GM19324 (cell line): ENCODE results near the gene CDKN3.
"Not testable (repeated sequence)": the region's sequence is repeated elsewhere in the genome, so short reads cannot be mapped to it uniquely, and the experiment has no call there.

ENCODE experiments used
- ATAC-seq: cut with Tn5 transposase; IDR thresholded peaks from one replicate; pipeline ENCODE4 v1.9.1; 2021; ENCODE audit warnings: mild to moderate bottlenecking, moderate library complexity; ENCODE audit not compliant: unreplicated experiment, low FRiP score

Gene CDKN3

DNA sequence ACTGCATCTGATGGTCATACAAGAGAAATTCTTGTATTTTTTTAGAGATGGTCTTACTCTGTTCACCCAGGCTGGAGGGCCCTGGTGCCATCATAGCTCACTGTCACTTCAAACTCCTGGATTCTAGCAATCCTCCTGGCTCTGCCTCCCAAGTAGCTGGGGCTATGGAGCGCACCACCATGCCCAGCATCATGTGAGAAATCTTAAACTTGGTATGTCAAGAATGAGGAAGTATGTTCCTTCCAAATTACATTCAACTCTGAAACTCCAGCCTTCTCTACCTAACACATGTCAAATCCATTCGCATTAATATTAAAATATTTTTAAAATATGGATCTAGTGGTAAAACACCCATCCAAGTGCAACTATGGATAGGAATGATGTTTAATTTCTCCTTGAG lies 27.5 kb upstream of the CDKN3 start:
- no peak for ATAC-seq

DNA sequence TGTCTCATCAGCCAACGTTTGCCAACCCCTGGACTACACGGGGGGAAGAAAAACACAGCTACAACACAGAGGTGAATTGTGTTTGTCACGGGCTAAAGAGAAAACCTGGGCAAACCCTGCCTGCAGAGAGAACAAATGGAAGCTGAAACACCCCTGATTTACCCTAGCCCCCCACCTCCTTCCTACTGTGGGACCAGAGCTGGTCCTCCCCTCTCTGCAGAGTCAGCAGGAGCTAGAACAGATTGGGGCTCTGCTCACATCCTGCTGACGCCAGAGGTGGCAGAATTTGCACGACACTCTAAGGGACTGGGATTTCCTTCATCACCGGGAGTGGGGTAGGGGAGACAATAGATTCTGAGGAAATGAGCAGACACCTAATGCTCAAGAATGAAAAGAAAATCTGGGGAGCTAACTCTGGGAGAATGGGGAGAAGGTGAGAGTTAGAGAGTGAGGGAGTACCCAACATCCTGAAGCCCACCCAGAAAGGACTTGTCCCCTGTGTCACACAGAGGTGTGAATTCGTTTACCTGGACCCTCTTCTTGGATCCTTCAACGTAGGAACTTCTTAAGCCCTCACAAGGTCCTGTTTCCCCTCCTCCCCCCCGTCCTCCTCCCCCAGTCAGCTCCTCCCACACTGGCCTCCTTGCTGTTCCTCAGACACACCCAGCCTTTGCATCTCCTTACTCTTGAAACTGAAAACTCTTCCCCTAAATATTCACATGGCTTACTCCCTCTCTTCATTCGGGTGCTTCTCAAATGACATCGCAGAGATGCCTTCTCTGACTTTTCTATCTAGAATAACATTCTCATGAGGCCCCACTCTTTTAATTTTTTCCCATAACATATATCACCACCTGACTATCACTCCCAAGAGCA lies 26.2 kb upstream of the CDKN3 start:
- ATAC-seq: no peak

DNA sequence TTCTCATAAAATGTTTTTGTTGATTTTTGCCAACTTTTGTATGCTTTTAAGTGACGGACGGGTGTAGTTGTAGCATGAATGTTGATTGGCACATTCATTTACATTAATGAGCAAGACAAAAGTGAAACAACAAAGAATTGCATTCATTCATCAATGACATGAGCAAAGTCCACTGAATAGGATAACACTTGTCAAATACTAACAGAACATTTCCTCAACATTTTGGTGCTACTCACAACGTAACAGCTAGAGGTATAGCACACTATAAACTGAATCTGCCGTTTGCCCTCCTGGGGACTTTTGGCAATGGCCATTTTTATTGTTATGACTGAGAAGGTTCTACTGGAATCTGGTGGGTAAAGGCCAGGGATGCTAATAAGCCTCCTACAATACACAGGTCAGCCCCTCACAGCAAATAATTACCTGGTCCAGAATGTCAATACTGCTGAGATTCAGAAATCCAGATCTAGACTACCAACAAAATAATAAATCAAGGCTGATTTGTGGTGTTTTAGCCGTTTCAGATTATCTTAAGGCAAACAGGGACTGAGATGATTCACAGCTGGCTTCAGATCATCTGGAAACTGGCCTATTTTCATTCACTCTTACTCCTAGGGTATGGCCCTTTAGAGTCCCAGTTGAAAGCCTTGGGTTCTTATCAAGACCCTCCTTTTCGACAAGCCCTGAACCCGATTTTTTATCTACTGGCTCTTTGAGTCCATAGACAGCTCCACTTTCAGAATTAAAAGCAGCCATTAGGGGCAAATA lies 22.5 kb upstream of the CDKN3 start:
- no peak for ATAC-seq

DNA sequence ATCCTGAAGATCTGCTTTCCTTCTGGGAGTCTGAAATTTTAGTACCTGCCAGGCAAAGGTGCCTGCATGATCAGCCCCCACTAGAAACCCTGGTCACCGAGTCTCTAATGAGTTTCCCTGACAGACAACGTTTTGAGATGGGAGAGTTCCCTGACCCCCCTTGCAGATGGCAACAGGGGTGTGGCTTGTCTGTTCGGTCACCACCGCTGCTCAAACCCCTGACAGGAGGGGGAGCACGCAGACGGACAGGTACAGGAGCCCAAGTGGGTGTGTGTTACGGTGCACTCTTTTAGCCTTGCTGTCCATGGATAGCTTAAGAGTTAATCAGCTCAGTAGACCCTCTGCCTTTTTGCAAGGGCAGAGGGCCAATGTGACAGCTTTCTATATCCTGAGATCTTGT lies 19.3 kb upstream of the CDKN3 start:
- no peak for ATAC-seq

DNA sequence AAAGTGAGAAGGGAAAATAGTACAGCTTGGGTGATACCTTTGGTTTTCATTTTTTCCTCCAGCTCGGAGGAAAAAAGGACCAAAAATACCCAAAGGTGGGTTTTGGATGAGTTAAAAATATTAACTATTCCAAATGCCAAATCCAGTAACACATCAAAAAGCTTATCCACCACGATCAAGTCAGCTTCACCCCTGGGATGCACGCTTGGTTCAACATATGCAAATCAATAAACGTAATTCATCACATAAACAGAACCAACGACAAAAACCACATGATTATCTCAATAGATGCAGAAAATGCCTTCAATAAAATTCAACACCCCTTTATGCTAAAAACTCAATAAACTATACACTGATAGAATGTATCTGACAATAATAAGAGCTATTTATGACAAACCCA lies 17.9 kb upstream of the CDKN3 start:
- not testable (repeated sequence) for ATAC-seq

DNA sequence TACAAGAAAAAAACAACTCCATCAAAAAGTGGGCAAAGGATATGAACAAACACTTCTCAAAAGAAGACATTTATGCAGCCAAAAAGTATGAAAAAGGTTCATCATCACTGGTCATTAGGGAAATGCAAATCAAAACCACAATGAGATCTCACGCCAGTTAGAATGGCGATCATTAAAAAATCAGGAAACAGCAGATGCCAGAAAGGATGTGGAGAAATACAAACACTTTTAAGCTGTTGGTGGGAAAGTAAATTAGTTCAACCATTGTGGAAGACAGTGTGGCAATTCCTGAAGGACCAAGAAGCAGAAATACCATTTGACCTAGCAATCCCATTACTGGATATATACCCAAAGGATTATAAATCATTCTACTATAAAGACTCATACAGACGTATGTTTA lies 16.2 kb upstream of the CDKN3 start:
- not testable (repeated sequence) for ATAC-seq

DNA sequence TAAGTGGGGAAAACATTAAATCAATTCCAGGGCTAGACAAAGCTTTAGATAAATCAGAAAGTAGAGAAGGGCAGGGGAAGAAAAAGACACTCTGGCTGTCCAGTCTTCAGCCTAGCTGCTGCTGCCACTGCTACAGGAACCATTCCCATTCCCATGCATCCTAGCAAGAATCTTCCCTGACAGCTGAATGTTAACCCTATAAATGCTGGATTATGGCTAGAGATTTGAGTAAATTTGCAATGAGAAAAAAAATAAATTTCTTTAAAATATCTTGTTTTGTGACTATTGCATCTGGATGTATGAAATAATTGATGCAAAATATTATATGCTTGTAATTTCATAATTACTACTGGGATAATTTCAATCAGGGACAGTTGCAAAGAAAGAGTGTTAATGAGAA lies 15.0 kb upstream of the CDKN3 start:
- no peak for ATAC-seq

DNA sequence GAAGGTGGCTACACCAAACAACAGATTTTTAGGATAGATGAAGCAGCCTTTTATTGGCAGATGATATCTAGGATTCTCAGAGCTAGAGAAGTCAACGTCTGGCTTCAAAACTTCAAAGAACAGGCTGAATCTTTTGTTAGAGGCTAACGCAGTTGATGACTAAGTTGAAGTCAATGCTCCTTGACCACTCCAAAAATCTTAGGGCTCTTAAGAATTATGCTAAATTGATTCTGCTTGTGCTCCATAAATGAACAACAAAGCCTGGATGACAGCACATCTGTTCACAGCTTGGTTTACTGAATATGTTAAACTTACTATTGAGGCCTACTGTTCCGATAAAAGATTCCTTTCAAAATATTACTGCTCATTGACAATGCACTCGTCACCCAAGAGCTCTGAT lies 13.0 kb upstream of the CDKN3 start:
- ATAC-seq: no peak

DNA sequence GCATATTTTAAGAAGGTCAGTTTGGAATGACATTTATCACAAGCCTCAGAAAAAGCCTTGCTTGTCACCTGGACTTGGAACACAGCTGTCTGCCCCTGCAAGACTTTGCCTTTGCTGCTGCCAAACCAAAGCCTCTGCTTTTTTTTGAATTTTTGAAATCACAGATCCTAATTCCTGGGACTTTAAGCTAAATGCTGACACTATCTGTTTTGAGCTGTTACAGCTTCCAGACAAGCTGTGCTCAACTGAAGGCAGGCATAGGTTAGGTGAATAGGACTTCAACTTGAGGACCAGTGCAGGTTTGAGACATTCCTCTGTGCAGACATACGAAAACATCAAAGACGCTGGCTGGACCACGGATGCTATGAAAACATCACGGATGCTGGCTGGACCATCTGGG lies 11.3 kb upstream of the CDKN3 start:
- no peak for ATAC-seq

DNA sequence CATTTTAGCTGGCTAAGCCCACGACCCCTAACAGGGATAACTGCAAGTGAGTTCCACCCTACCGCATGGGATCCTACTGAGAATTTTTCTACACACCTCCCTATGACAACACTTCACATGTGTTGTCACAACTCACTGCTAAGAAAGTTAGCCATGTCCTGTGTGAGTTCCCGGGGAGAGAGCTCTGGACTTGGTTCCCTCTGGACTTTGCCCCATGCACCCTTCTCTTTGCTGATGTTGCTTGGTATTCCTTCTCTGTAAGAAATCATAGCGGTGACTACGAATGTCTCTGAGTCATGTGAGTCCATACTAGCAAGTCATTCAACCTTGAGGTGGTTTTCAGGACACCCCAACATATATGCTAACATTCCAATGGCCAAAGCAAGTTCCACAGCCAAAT lies 9.5 kb upstream of the CDKN3 start:
- no peak for ATAC-seq

DNA sequence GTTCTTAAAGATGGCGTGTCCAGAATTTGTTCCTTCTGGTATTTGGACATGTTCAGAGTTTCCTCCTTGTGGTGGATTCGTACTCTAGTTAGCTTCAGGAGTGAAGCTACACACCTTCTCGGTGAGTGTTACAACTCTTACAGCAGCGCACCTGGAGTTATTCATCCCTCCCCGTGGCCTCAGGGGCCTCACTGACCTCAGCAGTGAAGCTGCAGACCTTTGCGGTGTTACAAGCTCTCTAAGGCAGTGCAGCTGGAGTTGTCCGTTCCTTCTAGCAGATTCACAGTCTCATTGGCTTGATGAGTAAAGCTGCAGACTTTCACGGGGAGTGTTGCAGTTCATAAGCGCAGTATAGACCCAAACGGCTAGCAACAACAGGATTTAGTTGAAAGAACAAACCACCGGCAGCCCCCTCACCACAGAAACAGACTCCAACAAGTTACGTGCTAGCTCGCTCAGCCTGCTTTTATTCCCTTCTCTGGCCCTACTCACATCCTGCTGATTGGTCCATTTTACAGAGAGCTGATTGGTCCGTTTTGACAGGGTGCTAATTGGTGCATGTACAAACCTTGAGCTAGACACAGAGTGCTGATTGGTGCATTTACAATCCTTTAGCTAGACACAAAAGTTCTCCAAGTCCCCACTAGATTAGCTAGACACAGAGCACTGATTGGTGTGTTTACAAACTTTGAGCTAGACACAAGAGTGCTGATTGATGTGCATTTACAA lies 4.5 kb upstream of the CDKN3 start:
- ATAC-seq: no peak

DNA sequence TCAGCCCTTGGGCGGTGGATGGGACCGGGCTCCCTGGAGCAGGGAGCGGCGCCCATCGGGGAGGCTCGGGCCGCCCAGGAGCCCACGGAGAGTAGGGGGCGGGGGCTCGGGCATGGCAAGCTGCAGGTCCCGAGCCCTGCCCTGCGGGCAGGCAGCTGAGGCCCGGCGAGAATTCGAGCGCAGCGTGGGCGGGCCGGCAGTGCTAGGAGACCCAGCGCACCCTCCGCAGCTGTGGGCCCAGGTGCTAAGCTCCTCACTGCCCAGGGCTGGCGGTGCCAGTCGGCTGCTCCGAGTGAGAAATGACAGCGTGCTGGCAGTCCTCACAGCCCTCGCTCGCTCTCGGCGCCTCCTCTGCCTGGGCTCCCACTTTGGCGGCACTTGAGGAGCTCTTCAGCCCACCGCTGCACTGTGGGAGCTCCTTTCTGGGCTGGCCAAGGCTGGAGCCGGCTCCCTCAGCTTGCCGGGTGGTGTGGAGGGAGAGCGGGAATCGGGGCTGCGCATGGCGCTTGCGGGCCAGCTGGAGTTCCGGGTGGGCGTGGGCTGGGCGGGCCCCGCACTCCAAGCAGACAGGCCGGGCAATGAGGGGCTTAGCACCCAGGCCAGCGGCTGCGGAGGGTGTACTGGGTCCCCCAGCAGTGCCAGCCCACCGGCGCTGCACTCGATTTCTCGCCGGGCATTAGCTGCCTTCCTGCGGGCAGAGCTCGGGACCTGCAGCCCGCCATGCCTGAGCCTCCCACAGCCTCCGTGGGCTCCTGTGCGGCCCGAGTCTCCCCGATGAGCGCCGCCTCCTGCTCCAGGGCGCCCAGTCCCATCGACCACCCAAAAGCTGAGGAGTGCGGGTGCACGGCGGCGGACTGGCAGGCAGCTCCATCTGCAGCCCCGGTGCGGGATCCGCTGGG lies 3.6 kb upstream of the CDKN3 start:
- not testable (repeated sequence) for ATAC-seq

DNA sequence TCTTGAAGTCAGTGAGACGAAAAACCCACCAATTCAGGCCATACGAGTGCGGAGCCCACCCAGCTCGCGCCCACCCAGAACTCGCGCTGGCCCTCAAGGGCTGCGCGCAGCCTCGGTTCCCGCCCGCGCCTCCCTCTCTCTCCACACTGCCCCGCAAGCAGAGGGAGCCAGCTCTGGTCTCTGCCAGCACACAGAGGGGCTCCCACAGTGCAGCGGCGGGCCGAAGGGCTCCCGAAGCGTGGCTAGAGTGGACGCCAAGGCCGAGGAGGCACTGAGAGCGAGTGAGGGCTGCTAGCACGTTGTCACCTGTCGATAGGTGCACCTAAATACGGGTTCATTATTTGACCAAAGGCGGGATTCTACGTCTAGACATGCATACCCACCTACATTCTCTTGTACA lies 2.2 kb upstream of the CDKN3 start:
- ATAC-seq: no peak

DNA sequence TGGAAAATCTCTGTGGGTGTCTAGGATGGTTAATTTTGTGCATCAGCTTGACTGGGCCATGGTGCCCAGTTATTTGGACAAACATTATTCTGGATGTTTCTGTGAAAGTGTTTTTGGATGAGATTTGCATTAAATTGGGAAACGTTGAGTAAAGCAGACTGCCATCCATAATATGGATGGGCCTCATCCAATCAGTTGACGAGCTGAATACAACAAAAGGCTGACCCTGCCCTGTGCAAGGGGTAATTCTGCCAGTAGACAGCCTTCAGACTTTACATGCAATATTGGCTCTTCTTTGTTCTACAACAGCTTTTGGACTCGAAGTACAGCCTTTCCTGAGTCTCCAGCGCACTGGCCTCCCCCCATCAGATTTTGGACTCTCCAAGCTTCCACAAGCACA lies 1.5 kb upstream of the CDKN3 start:
- no peak for ATAC-seq

DNA sequence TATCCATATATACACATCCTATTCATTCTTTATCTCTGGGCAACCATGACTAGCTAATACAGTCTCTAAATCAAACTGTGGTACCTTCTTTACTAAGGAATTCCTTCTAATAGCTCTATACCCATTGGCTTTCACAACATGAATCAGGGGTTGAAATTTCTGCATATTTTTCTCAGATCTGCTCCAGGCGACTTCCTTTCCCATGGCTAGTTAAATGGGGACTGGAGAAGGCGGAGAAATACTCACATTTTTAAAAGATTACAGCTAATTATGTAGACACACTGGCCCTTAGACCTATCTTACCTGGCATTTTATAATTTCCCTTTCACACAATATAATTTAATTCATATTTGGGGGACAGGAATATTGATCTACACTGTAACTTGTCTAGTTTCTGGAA lies 1.1 kb upstream of the CDKN3 start:
- no peak for ATAC-seq

DNA sequence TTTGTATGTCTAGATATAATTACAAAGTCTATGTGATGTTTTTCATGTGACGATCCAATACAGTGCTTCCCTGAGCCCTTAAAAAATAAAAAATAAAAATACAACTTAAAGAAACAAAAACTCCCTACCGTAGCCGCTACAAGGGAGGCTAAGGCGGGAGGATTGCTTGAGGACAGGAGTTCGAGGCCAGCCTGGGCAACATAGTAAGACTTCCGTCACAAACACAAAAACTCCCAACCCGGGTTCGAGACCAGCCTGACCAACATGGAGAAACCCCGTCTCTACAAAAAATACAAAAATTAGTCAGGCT lies 669 bp upstream of the CDKN3 start:
- no peak for ATAC-seq

DNA sequence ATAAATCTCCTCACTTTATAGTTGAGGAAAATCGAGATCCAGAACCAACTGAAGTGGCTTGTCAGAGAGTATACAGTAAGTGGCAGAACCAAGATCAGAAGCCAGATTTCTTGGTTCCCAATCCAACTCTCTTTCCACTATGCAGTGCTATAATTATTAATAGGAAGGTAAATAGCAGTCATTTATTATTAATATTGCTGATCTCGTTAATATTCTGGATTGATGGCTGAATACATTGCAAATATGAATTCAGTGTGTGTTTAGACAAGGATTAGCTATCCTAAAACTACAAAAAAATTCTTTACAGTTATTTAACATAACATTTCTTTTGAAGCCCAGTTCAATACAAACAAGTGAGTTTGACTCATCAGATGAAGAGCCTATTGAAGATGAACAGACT lies 2.8 kb downstream of the CDKN3 start:
- no peak for ATAC-seq

DNA sequence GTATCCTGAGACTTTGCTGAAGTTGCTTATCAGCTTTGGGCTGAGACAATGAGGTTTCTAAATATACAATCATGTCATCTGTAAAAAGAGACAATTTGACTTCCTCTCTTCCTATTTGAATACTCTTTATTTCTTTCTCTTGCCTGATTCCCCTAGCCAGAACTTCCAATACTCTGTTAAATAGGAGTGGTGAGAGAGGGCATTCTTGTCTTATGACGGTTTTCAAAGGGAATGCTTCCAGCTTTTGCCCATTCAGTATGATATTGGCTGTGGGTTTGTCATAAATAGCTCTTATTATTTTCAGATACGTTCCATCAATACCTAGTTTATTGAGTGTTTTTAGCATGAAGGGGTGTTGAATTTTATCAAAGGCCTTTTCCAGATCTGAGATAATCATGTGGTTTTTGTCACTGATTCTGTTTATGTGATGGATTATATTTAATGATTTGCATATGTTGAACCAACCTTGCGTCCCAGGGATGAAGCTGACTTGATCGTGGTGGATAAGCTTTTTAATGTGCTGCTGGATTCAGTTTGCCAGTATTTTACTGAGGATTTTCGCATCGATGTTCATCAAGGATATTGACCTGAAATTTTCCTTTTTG lies 6.7 kb downstream of the CDKN3 start:
- ATAC-seq: not testable (repeated sequence)

DNA sequence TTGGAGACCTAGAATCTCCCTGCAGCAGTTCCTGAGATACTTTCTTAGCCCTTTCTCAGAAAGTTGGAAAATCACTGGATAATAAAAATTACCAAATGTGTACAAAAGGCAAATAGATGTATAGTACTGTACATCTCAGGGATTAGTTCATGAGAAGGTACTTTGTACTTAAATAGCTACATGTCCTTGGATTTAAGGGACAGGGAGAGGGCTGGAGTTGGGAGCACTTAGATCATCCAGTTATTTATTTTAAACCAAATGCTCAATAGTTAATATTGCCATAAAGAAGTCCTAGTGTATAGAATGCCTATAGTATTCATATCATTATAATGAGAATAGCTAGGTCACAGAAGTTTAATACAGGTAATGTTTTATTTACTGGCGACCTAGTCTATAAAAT lies 13.4 kb downstream of the CDKN3 start:
- ATAC-seq: no peak

DNA sequence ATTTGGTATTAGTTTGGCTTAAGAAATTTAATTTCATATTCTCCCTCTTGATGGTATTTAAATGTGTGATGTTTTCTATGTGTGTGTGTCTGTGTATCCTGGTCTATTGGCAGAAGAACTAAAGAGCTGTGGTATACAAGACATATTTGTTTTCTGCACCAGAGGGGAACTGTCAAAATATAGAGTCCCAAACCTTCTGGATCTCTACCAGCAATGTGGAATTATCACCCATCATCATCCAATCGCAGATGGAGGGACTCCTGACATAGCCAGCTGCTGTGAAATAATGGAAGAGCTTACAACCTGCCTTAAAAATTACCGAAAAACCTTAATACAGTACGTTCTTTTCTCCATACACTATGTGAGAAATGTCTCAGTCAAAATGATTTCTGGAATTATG lies 14.6 kb downstream of the CDKN3 start:
- no peak for ATAC-seq
